ENCODE data around the gene PUM2.

PUM2 gene

DNA sequence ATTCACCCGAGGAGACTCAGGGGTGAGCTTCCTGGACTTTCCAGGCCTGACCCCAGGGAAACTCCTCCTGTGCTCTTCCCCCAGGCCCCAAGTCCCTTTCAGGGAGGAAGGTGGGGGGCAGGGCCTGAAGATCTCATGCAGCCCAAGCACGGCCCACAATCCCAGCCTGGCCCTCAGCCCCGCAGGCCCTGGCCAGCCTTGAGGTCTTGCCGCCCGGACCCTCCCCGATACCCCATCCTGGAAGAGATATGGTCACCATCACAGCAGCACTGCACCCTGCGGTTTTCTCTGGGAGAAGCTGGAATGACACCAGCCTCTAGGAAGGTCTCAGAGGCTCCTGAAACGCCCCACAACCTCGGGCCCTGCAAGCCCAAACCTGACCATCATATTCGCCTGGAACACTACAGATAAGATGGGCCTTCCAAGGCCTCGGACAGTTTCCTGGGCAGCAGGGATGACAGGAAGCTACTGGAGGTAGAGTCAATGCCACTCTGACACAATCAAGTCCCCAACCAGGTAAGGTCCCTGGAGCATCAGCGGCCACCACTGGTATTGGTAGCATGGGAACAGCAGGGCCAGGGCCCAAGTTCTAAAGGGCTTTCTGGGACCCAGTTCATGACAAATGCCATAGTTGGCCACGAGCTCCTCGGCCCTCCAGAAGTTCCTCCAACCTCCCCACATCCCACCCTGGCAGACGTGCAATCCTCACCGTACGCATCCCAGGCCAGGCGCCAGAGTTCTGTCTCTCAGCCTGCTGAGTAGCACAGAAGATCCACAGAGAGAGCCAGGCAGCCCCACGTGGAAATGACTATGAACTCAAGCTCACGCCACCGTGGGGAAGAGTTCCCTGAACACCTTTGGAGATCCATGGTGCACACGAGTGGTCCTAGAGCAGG, 134.3 kb downstream of the PUM2 start:
- no peak for DNase-seq (ENCODE audit: low spot score)

DNA sequence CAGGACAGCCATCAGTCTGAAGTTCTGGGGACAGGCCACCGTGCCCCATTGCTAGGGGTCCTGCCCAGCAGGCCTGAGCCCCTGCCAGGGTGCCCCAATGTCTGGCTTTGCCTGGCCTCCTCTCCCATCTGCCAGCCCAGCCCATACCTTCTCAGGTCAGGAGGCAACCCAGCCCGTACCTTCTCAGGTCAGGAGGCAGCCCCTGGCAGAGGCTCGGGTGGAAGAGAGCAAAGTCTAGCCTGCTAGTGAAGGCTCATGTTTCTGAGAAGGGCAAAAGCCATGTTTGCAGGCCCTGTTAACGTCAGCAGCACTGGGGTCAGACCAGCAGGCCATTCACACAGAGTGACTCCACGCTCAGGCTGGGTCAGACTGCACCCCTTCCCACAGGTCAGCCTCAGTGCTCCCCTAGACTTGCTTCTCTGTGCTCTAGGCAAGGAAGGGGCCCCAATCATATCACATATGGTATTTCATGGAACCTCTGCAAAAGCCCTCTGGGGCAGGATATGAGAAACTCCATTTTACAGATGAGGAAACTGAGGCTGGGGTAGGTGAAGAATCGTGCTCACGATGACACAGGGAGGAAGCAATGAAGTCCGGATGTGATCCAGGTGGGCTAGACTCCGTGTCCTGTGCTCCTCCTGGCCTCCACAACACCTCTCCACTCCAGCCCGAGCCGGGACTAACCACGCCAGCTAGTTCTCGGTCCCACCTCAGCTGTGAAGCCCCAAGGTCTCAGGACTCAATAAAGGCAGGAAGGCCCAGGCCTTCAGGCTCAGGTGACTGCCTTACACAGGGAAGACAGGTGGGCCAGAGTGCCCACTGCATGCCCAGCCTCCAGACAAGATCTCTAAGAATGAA, 135.2 kb downstream of the PUM2 start:
- DNase-seq (ENCODE audit: low spot score), result no peak

GRCh38 chr2:20214566-20215182, 136.0 kb downstream of the PUM2 start:
- DNase-seq (ENCODE audit: low spot score), result no peak

DNA sequence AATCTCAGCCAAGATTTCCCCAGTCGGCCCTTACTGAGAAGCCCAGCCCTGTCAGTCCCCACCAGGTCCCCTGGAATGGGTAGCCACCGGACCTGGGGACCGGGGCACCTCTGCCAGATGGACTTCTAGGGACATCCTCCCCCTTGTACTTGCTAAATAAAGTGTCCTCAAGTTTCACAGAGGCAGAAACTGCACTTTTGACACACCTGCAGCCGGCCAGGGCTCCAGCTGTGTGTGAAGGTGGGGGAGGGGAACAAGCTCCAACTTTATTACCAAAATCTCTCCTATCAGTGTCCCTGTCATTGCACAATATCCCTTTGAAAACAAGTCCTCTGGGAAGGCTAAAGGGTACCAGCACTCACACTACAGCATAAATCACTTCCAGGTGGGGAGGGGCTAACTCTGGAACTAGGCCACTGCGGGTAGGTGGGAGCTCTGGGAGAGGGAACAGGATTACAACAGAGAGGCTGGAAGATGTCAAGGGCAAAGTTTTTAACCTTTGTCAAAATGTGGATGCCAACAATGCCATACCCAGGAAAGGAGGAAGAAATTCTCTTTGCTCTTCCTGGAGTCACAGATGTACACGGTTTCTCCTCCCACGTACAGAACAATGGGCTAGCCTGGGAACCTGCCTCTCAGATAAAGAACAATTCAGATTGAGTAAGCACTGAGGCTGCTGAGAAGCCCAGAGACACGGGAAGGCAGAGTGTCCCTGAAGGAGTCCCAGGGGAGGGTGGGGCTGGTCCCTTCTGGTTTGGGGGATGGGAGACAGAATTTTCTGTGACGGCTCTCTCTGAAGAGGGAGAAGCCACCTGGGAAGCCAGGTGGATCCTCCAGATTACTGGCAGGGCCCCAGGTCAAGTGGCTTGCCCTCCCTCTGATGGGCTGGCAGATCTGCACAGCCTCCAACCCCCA, 136.7 kb downstream of the PUM2 start:
- DNase-seq (ENCODE audit: low spot score), result no peak

DNA sequence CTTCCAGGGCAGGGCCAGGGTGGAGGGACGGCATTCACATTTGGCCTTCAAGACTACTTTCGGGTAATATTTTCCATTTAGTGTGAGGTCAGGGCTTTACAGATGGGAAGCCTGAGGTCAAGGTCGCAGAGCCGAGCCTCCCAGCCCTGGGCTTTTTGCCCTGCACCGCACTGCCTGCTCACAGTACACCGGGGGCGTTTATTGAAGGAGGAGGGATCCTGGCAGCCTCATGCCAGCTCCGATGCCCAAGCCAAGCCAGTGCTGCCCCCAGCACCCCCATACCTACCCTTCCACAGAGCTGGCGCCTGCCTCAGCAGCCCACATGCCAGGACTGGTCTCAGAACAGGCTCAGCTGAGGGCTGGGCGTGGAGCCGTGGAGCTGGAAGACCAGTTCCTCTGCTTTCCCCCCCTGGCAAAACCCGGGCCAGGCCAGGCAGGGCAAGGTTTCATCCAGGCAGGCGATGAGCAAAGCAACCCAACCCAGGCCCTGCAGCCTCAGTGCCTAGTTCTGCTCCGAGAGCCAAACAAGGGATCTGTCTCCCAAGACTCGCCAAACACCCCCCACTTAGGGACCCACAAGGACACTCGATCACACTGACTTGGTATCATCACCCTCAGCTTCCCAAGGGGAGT, 137.7 kb downstream of the PUM2 start:
- no peak for DNase-seq (ENCODE audit: low spot score)

GRCh38 chr2:20212459-20212870, 138.2 kb downstream of the PUM2 start:
- no peak for DNase-seq (ENCODE audit: low spot score)

GRCh38 chr2:20211860-20212458, 138.7 kb downstream of the PUM2 start:
- no peak for DNase-seq (ENCODE audit: low spot score)

GRCh38 chr2:20211420-20211819, 139.2 kb downstream of the PUM2 start:
- no peak for DNase-seq (ENCODE audit: low spot score)

DNA sequence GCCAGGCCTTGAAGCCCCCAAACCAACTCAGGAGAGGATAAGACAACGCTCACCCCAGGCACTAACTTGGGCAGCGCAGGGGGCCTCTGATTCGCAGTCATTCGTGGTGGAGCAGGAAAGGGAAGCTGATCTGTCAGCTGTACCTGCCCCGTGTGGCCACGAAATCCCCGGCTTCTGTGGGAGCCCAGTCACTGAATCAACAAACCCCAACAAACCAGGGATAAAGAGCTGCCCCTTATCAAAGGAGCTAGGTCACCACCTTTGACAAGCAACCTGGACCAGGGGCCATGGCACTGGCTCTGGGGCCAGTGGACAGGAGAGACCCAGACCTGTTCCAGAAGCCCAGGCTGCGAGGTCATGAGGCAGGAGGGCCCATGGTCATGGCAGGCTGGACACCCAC, 140.2 kb downstream of the PUM2 start:
- DNase-seq (ENCODE audit: low spot score), result no peak

GRCh38 chr2:20209373-20210109, 141.1 kb downstream of the PUM2 start:
- DNase-seq (ENCODE audit: low spot score), result no peak

- no peak for DNase-seq (ENCODE audit: low spot score)
Measured at GRCh38 chr2:20208476-20208859, 142.2 kb downstream of the PUM2 start.

DNA sequence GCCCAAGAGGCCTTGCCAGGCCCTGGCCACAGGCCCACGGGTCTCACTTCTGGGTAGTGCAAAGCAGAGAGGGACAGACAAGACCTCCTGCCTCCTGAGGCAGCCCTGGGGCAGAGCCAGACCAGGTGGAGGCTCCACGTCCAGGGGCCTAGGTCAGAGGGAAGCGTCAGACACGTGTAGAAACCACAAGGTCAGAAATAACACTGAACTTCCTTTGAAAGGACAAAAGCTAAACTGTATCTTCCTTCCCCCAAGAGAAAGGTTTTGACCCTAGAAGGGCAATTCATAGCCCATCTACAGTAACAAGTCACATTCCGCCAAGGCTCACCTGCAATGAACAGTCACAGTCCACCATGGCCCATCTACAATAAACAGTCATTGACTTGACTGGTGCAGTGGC, 143.6 kb downstream of the PUM2 start:
- no peak for DNase-seq (ENCODE audit: low spot score)

DNA sequence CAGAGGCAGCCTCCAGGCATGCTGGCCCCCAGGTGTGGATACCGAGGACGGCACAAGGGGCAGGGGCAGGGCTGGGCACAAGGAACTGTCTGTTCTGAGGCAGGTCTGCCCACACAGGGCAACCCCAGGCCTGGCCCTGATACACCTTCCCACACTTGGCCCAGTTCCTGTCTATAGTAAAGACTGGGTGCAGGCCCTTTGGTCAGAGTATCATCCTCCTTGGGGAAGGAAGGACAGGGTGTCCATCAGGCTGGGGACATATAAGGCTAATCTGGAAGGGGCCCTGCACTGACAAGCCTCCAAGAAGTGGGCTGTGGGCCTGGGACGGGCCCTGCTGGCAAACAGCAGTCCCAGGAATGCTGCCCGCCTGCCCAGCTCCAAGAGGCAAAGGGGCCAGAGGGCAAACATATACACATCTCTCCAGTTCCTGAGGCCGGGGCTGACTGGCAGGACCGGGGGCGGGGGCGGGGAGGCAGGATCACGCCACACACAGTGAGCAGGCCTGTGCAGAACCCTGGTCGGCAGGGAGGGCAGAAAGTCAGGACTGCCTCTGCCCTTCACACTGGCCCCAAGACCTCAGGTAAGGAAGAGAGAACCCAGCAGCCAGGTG, 144.6 kb downstream of the PUM2 start:
- DNase-seq (ENCODE audit: low spot score), result no peak

GRCh38 chr2:20205069-20205468, 145.6 kb downstream of the PUM2 start:
- DNase-seq (ENCODE audit: low spot score), result no peak

- no peak for DNase-seq (ENCODE audit: low spot score)
Measured at GRCh38 chr2:20203521-20204225, 147.0 kb downstream of the PUM2 start.

DNA sequence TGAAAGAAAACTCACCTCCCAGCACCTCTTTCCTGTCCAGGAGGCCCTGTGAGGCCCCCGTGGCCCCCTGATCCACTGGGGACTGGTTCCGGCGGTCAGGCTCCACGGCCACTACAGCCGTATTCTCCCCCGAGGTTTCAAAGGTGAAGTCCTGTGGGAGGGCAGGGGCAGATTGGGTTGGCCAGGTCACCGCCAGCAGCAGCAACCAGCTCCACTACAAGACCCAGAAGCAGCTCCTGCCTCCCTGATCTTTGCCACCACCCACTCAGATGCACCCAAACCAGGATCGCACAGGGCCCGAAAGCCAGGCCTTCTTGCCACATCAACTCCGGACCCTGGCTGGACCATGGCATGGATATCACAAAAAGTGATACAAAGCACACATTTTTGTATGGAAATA, 147.6 kb downstream of the PUM2 start:
- no peak for DNase-seq (ENCODE audit: low spot score)

GRCh38 chr2:20201671-20202070, 149.0 kb downstream of the PUM2 start:
- no peak for DNase-seq (ENCODE audit: low spot score)

- DNase-seq (ENCODE audit: low spot score), result no peak
Measured at GRCh38 chr2:20200697-20201555, 149.7 kb downstream of the PUM2 start.
